Kidney capillary endothelial cell (primary cell): ENCODE data around the gene RAPGEF1.
"Not testable (repeated sequence)": the region's sequence is repeated elsewhere in the genome, so short reads cannot be mapped to it uniquely, and the experiment has no call there.

ENCODE experiments used
- DNase-seq: peaks from one replicate; pipeline ENCODE4 v3.0.0-alpha.2; 2018; ENCODE audit warnings: low spot score

RAPGEF1 gene

GRCh38 chr9:131690941-131691573 lies 48.8 kb downstream of the RAPGEF1 start:
- no peak for DNase-seq

GRCh38 chr9:131690462-131690861 lies 49.4 kb downstream of the RAPGEF1 start:
- DNase-seq = no peak

GRCh38 chr9:131688377-131688776 lies 51.5 kb downstream of the RAPGEF1 start:
- DNase-seq = no peak

- DNase-seq = no peak
Measured at GRCh38 chr9:131685753-131686706, 53.8 kb downstream of the RAPGEF1 start.

GRCh38 chr9:131683094-131683493 lies 56.8 kb downstream of the RAPGEF1 start:
- not testable (repeated sequence) for DNase-seq

GRCh38 chr9:131682261-131682660 lies 57.6 kb downstream of the RAPGEF1 start:
- no peak for DNase-seq

- not testable (repeated sequence) for DNase-seq
Measured at GRCh38 chr9:131681826-131682225, 58.0 kb downstream of the RAPGEF1 start.

- not testable (repeated sequence) for DNase-seq
Measured at GRCh38 chr9:131681108-131681507, 58.8 kb downstream of the RAPGEF1 start.

GRCh38 chr9:131679261-131680020 lies 60.4 kb downstream of the RAPGEF1 start:
- DNase-seq = no peak

- DNase-seq = peak; percentile 87
Measured at GRCh38 chr9:131678499-131679111, 61.3 kb downstream of the RAPGEF1 start.

GRCh38 chr9:131677444-131678180 lies 62.3 kb downstream of the RAPGEF1 start:
- DNase-seq = peak; percentile 90

GRCh38 chr9:131677049-131677443 lies 62.8 kb downstream of the RAPGEF1 start:
- DNase-seq = no peak

GRCh38 chr9:131676431-131676972 lies 63.4 kb downstream of the RAPGEF1 start:
- no peak for DNase-seq

- DNase-seq = no peak
Measured at GRCh38 chr9:131675437-131676022, 64.3 kb downstream of the RAPGEF1 start.

GRCh38 chr9:131674425-131675421 lies 65.2 kb downstream of the RAPGEF1 start:
- DNase-seq = no peak

- no peak for DNase-seq
Measured at GRCh38 chr9:131673531-131673930, 66.3 kb downstream of the RAPGEF1 start.

GRCh38 chr9:131673068-131673467 lies 66.8 kb downstream of the RAPGEF1 start:
- DNase-seq = no peak

- no peak for DNase-seq
Measured at GRCh38 chr9:131672451-131672850, 67.4 kb downstream of the RAPGEF1 start.

- no peak for DNase-seq
Measured at GRCh38 chr9:131671133-131671520, 68.7 kb downstream of the RAPGEF1 start.
